Right lung (tissue), 10 donors: ENCODE results near the gene C9orf50. TPM values are rescaled to one million over a fixed set of nuclear protein-coding genes. Genes with fewer than 3 reads are reported as not detected.
"Not testable (repeated sequence)": the region's sequence is repeated elsewhere in the genome, so short reads cannot be mapped to it uniquely, and the experiment has no call there.

Experiments
- DNase-seq, 2 donors: peaks; one replicate each; pipeline ENCODE4 v3.0.0-alpha.2; 2013
- long read RNA-seq, 8 donors: transcript quantifications; one replicate each; lab custom pipeline, GENCODE V29; 2026
- polyA plus RNA-seq, 5 donors: library from polyadenylated mRNA; unstranded; fragments of 120-200 nt; gene quantifications; one replicate each; pipeline versions ENCODE4 v1.2.1 to v1.2.3, GENCODE V29; 2013; ENCODE audit warnings: inconsistent platforms in 1 of 5, low replicate concordance in 1 of 5; ENCODE audit not compliant: insufficient read length in 5 of 5, insufficient read depth in 1 of 5

The C9orf50 gene, protein sequence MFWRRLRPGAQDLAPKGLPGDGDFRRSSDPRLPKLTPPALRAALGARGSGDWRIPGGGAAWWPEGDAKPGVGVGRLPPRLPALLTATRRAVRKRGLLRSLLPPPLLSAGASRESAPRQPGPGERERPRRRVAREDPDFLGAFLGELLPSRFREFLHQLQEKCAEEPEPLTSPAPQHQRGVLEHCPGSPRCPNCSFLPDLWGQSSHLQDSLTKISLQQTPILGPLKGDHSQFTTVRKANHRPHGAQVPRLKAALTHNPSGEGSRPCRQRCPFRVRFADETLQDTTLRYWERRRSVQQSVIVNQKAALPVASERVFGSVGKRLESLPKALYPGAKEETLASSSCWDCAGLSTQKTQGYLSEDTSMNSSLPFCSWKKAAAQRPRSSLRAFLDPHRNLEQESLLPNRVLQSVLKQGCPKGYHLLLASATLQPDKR
- under 1 TPM; 0.34 to 0.71 (median 0.53) TPM for polyA plus RNA-seq
- long read RNA-seq, donor 1, partial matches to known transcripts, result 29 of 42 reads
- long read RNA-seq, donor 1, other reads (novel, unspliced or antisense), result 13 of 42 reads
- long read RNA-seq, donor 2, result 0 reads
- long read RNA-seq, donor 3, result 0 reads
- long read RNA-seq, donor 4, result 0 reads
- long read RNA-seq, donor 5, partial matches to known transcripts, result 19 of 49 reads
- long read RNA-seq, donor 5, other reads (novel, unspliced or antisense), result 30 of 49 reads
- long read RNA-seq, donor 6, result 0 reads
- long read RNA-seq, donor 7, result 0 reads
- long read RNA-seq, donor 8, result 0 reads

- no peak for DNase-seq
These were observed at the start of gene C9orf50 for GRCh38 chr9:129620669-129621295. C9orf50 (minus strand) TSS chr9:129621101; CDS start chr9:129620574, 527 bp downstream.

GRCh38 chr9:129669946-129670345 lies 49.0 kb upstream of the C9orf50 start:
- no peak for DNase-seq

DNA sequence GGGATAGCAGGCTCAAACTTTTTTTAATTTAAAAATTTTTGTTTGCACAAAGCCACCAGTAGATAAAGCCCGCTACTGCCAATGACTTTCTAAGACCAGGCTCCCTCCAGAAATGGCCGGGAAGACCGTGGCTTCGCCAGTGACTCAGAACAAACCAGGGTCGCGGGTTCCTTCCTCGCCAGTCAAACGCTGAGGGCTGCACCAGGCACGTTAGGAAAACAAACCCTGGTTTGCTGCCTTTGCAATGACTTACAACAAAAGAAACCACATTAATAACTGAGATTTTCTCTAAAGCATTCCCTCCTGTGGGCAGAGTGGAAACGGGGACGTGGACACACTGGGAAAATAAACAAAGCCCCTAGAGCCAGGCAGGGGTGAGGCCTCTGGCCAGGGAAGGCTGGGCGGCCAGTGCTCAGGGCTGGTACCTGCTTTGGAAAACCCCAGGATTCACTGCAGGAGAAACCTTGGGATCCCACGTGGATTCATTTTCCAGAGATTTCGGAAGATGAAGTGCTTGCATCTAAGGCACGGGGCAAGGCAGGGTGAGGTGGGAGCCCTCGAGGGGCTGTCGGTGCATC lies 48.3 kb upstream of the C9orf50 start:
- DNase-seq, result no peak

GRCh38 chr9:129667850-129668249 lies 46.9 kb upstream of the C9orf50 start:
- DNase-seq, result no peak

GRCh38 chr9:129667378-129667777 lies 46.5 kb upstream of the C9orf50 start:
- no peak for DNase-seq

DNA sequence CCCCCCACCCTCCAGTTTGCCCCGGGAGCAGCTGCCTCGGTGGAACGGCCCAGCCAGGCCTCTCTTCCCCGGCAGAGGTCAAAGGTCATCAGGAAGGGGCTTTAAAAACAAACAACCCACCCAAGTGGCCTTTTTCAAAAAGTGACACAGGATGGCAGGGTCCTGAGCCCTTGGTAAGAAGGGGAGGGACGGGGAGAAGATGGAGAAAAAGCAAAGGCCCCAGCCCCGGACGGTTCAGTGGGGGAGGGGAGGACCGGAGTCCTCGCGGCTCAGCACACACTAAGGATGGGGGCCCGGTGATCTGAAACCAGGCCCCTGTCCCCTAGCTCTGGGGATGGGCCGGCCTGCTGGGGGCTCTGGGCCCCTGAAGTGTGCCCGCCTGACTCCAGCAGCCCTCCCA lies 45.7 kb upstream of the C9orf50 start:
- no peak for DNase-seq

DNA sequence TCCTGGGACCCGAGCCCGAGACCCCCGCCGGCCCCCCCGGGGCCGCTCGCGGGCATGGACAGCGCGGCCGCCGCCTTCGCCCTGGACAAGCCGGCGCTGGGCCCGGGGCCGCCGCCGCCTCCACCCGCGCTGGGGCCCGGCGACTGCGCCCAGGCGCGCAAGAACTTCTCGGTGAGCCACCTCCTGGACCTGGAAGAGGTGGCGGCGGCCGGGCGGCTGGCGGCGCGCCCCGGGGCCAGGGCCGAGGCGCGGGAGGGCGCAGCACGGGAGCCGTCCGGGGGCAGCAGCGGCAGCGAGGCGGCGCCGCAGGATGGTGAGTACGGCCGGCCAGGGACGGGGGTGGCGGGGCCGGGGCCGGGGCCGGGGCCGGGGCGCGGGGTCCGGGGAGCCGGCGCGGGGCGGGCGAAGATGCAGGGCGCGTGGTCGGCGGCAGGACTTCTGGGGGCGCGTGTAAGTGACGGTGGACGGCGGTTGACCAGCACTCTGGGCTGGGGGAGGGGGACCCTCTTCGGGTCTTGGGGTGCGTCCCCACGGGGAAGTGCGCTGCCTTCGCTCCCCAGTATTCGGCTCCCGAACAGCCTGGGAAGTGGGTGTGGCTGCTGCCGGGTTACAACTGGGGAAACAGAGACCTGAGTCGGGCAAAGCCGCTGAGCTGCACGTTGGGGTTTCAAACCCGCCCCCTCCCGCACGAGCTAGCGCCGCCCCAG lies 45.1 kb upstream of the C9orf50 start:
- no peak for DNase-seq

DNA sequence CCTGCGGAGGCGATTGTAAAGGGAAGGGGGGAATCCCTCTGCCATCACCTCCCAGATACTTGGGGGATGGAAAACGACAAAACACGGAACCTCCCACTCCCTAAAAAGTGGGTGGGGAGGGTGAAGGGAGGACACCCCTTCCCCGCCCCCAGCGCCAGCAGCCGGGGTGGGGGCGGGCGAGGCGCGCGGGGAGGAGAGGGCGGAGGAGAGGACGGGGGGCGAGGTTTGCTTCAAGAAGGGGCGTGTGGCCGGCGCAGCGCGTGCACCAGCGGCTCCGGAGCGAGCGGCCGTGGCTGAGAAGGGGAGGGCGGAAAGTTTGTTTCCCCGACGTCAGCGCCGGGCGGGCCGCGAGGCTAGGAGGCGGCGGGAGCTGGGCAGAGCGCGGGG lies 44.5 kb upstream of the C9orf50 start, which contains the start of gene PRRX2:
Gene PRRX2 (plus strand): TSS at position 259 of the 387 bp plus-strand sequence. CDS start 221 bp downstream, outside the sequence.
- DNase-seq, result no peak

- DNase-seq, result no peak
These were observed 44.0 kb upstream of the C9orf50 start for GRCh38 chr9:129664746-129665388.

DNA sequence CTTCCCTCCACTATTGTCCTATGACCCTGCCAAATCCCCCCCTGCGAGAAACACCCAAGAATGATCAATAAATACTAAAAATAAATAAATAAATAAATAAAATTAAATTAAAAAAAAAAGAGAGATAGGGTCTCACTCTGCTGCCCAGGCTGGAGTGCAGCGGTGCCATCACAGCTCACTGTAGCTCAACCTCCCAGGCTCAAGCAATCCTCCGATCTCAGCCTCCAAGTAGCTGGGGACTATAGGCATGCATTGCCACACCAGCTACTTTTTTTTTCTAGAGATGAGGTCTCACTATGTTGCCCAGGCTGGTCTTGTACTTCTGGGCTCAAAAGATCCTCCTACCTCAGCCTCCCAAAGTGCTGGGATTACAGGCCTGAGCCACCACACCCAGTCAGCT lies 41.3 kb upstream of the C9orf50 start:
- DNase-seq, result not testable (repeated sequence)

DNA sequence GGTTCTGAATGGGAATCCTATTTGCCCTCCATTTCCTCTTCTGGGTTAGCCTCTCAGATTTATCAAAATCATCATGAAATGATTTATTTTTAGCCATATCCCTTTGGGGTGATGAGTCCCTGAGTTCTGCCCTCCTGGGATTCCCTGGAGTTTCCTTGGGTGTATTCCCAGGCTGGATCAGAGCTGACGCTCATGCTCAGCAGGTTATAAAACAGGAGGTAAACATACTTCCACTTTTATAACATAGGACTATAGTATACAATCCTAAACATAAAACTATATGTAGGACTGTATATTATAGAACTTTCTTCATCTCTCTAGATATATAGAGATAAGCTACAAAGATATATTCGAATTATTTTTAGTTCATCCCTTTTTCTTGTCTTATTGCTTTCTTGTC lies 40.1 kb upstream of the C9orf50 start:
- no peak for DNase-seq

DNA sequence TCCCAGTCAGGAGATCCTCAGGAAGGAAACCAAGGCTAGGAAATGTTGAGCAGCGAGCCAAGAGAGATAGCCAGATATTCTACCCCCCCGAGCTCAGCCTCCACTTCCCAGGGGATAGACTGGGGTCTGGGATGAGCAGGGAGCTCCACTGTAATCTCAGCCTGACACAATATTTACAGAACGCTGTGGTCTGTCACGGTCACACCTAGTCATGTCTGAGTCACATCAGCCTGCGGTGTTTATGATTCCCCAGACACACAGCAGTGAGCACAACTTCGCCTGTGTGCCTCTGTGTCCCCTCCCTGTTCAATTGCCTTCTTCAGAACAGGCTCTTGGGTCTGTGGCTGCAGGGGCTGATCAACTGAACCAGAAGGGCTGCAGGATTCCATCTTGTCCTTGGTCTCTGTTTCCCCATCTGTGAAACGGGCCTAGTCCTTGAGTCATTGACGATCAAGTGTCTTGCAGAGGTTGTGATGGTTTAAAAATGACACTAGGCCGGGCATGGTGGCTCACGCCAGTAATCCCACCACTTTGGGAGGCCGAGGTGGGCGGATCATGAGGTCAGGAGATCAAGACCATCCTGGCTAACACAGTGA lies 36.0 kb upstream of the C9orf50 start:
- DNase-seq, result no peak

DNA sequence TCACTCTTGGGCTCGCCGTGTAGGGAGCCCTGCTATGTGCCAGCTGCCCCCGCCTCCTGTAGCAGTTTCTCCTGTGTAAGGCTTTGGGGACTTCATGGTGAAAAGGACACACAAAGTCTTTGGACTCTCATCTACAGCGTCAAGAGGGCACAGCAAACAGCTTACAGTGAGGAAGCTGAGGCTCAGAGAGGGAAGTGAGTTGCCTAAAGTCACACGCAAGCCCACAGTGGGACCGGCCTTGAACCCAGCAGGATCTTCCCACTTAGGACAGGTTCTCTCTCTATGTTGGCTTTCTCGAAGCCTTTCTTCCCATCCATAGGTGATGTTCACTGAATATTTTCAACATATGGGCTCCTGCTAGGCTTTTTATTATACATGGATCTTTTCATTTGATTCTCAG lies 34.8 kb upstream of the C9orf50 start:
- DNase-seq, result no peak

- no peak for DNase-seq
These were observed 34.3 kb upstream of the C9orf50 start for GRCh38 chr9:129655154-129655553.

- DNase-seq, result no peak
These were observed 33.7 kb upstream of the C9orf50 start for GRCh38 chr9:129654554-129655040.

- no peak for DNase-seq
These were observed 33.1 kb upstream of the C9orf50 start for GRCh38 chr9:129653823-129654553.

- no peak for DNase-seq
These were observed 29.9 kb upstream of the C9orf50 start for GRCh38 chr9:129650680-129651235.

DNA sequence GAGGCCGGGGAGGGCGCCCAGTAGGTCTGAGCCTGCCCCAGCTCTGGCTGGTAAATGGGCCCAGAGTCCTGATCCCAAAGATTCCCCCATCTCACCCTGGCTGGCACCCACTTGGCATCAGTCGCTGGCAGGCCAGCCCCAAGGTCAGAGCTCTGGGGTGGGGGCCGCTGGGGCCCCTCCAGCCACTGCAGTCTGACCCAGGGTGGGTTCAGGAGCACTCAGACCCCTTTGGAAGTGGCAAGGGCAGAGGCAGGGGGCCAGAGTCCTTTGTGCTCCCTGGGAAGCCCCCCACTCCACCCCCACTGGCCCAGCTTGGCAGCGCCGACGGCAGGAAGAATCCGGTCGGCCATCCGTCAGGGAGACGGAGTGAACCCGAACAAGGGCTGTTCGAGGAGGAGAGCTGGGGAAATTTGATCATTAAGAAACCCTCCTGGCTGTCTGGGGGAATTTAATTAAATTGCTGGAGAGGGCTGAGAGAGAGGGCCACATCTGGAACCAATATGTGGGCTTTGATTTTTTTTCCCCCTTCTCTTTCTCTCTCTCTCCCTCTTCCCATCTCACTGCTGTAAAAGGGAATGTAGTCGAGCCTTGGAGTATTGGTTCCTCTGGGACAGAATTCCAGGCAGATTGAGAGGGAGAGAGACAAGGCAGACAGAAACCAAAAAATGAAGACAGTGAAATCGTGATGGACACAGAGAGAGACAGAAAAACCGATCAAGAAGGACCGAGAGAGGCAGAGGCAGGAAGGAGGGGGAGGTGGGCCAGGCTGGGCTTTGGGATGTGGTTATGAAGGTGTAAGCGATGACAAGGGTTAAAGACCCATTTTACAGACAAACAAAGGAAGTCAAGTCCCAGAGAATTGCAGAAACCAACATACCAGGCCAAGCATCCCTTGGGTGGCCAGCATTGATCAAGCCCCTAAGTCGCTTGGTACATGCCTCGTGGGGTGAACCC lies 29.1 kb upstream of the C9orf50 start:
- DNase-seq, result no peak
